ENCODE results near the gene JARID2. TPM values are rescaled to one million over a fixed set of nuclear protein-coding genes. Genes with fewer than 3 reads are reported as not detected.

The JARID2 gene
- total RNA-seq, 2 donors from 2014 or later, result 8.3 to 12.8 TPM

- no peak overlapping the region for H3K4me3 ChIP-seq
- no peak overlapping the region for H3K27ac ChIP-seq
- no peaks in the 10 kb centered on the region for H3K36me3 ChIP-seq
- peaks cover 5 to 15% of the 10 kb centered on the region in 2 donors for H3K4me1 ChIP-seq (ENCODE audit: control insufficient read depth in 1 of 2, low read depth in 2 of 2)
- H3K9me3 ChIP-seq, result no peaks in the 10 kb centered on the region
- ATAC-seq (ENCODE audit: insufficient number of reproducible peaks, low FRiP score, low read depth) (no peak), DNase-seq (ENCODE audit: low spot score) (no peak)
- no peaks in the 10 kb centered on the region for H3K27me3 ChIP-seq (replicated peaks; ENCODE audit: insufficient read depth)
- no peak for TF ChIP-seq CTCF (IDR thresholded peaks at IDR 0.05)
Measured at GRCh38 chr6:15375638-15376290, 129.9 kb downstream of the JARID2 start.

- Histone ChIP-seq H3K9me3 (no peaks in the 10 kb centered on the region), H3K4me1 (ENCODE audit: control insufficient read depth in 1 of 2, low read depth in 2 of 2) (peaks cover 5 to 15% of the 10 kb centered on the region in 2 donors), H3K27me3 (replicated peaks; ENCODE audit: insufficient read depth) (no peaks in the 10 kb centered on the region), H3K4me3 (no peak overlapping the region), H3K27ac (no peak overlapping the region), H3K36me3 (no peaks in the 10 kb centered on the region)
- no peak for TF ChIP-seq CTCF (IDR thresholded peaks at IDR 0.05)
- ATAC-seq (ENCODE audit: insufficient number of reproducible peaks, low FRiP score, low read depth) (no peak), DNase-seq (ENCODE audit: low spot score) (no peak)
Measured at GRCh38 chr6:15376900-15377487, 131.1 kb downstream of the JARID2 start.

- peaks cover 5 to 15% of the 10 kb centered on the region in 2 donors for H3K4me1 ChIP-seq (ENCODE audit: control insufficient read depth in 1 of 2, low read depth in 2 of 2)
- no peak for TF ChIP-seq CTCF (IDR thresholded peaks at IDR 0.05)
- DNase-seq (ENCODE audit: low spot score) (no peak), ATAC-seq (ENCODE audit: insufficient number of reproducible peaks, low FRiP score, low read depth) (no peak)
- H3K27me3 ChIP-seq (replicated peaks; ENCODE audit: insufficient read depth), result no peaks in the 10 kb centered on the region
- no peaks in the 10 kb centered on the region for H3K36me3 ChIP-seq
- H3K27ac ChIP-seq, result no peak overlapping the region
- H3K4me3 ChIP-seq, result no peak overlapping the region
- H3K9me3 ChIP-seq, result no peaks in the 10 kb centered on the region
Measured at GRCh38 chr6:15378272-15378671, 132.4 kb downstream of the JARID2 start.

GRCh38 chr6:15378866-15379265 lies 133.0 kb downstream of the JARID2 start:
- H3K4me1 ChIP-seq (ENCODE audit: control insufficient read depth in 1 of 2, low read depth in 2 of 2), result peaks cover 5 to 15% of the 10 kb centered on the region in 2 donors
- H3K27me3 ChIP-seq (replicated peaks; ENCODE audit: insufficient read depth), result no peaks in the 10 kb centered on the region
- no peaks in the 10 kb centered on the region for H3K36me3 ChIP-seq
- no peak overlapping the region for H3K27ac ChIP-seq
- no peaks in the 10 kb centered on the region for H3K9me3 ChIP-seq
- TF ChIP-seq CTCF (IDR thresholded peaks at IDR 0.05), result no peak
- DNase-seq (ENCODE audit: low spot score), result no peak
- ATAC-seq (ENCODE audit: insufficient number of reproducible peaks, low FRiP score, low read depth), result no peak
- H3K4me3 ChIP-seq, result no peak overlapping the region

- Histone ChIP-seq H3K27ac (no peak overlapping the region), H3K4me1 (ENCODE audit: control insufficient read depth in 1 of 2, low read depth in 2 of 2) (peaks cover 5 to 12% of the 10 kb centered on the region in 2 donors), H3K9me3 (no peaks in the 10 kb centered on the region), H3K4me3 (no peak overlapping the region), H3K27me3 (replicated peaks; ENCODE audit: insufficient read depth) (no peaks in the 10 kb centered on the region), H3K36me3 (no peaks in the 10 kb centered on the region)
- no peak for DNase-seq (ENCODE audit: low spot score)
- TF ChIP-seq CTCF (IDR thresholded peaks at IDR 0.05), result no peak
- no peak for ATAC-seq (ENCODE audit: insufficient number of reproducible peaks, low FRiP score, low read depth)
Measured at GRCh38 chr6:15380351-15380750, 134.5 kb downstream of the JARID2 start.

Measured in thoracic aorta (tissue), 2 donors.